Muscle layer of duodenum (tissue), 2 donors: ENCODE data around the gene CYP3A5.
"Not testable (repeated sequence)": the region's sequence is repeated elsewhere in the genome, so short reads cannot be mapped to it uniquely, and the experiment has no call there.

Experiments used
- H3K27ac ChIP-seq: one replicate; pipeline ENCODE4 v1.7.0; 2013; ENCODE audit warnings: mild to moderate bottlenecking, low read length
- H3K27me3 ChIP-seq: one replicate; pipeline ENCODE4 v1.7.0; 2013; ENCODE audit warnings: low read depth, mild to moderate bottlenecking, control low read depth, low read length
- H3K36me3 ChIP-seq, 2 donors: one replicate each; pipeline ENCODE4 v1.7.0; 2013; ENCODE audit warnings: low read length in 2 of 2, control low read depth in 1 of 2, mild to moderate bottlenecking in 1 of 2; ENCODE audit not compliant: insufficient read depth in 2 of 2, control insufficient read depth in 1 of 2
- H3K4me1 ChIP-seq, 2 donors: one replicate each; pipeline ENCODE4 v1.7.0; 2013; ENCODE audit warnings: low read length in 2 of 2, mild to moderate bottlenecking in 2 of 2, control low read depth in 1 of 2, moderate library complexity in 1 of 2; ENCODE audit not compliant: insufficient read depth in 2 of 2, control insufficient read depth in 1 of 2
- H3K4me3 ChIP-seq, 2 donors: one replicate each; pipeline ENCODE4 v1.7.0; 2013; ENCODE audit warnings: low read length in 2 of 2, low read depth in 1 of 2, mild to moderate bottlenecking in 1 of 2
- H3K9me3 ChIP-seq, 2 donors: one replicate each; pipeline ENCODE4 v1.7.0; 2013; ENCODE audit warnings: low read length in 2 of 2, control low read depth in 1 of 2, mild to moderate bottlenecking in 1 of 2; ENCODE audit not compliant: control insufficient read depth in 1 of 2
- donor health status: healthy.

Gene CYP3A5

DNA sequence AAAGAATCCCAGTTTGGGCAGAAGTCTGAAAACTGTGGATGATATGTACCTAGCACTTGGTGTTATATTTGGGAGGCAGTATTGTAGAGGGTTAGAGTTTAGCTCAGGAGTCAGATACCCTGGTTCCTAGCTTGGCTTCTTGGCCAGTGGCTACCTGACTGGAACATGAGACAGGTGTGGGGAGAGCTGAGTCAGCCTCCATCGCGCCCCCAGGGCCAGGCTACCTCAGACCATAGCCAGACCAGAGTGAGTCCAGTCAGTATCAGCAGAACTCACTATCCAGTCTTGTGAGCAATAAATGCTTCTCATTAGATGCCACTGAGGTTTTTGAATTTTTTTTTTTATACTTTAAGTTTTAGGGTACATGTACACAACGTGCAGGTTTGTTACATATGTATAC, 26.0 kb downstream of the CYP3A5 start:
- no peaks in the 10 kb centered on the region for H3K27me3 ChIP-seq
- no peaks in the 10 kb centered on the region for H3K4me1 ChIP-seq
- H3K9me3 ChIP-seq, result no peaks in the 10 kb centered on the region
- no peak overlapping the region for H3K27ac ChIP-seq
- H3K4me3 ChIP-seq, result no peak overlapping the region
- H3K36me3 ChIP-seq, result no peaks in the 10 kb centered on the region

DNA sequence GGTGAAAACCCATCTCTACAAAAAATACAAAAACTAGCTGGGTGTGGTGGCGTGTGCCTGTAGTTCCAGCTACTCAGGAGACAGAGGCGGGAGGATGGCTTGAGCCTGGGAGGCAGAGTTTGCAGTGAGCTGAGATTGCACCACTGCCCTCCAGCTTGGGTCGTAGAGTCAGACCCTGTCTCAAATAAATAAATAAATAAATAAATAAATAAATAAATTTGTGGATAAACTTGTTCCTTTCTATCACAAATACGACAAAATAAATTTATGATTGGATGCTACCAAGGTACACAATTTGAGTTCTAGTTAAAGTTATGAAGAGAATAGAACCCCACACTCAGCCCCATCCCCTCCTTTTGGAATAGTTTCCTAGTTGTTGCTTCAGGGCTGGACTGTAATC, 26.5 kb downstream of the CYP3A5 start:
- H3K4me3 ChIP-seq, H3K36me3 ChIP-seq, H3K27ac ChIP-seq, H3K4me1 ChIP-seq, H3K27me3 ChIP-seq, H3K9me3 ChIP-seq: not testable (repeated sequence)

DNA sequence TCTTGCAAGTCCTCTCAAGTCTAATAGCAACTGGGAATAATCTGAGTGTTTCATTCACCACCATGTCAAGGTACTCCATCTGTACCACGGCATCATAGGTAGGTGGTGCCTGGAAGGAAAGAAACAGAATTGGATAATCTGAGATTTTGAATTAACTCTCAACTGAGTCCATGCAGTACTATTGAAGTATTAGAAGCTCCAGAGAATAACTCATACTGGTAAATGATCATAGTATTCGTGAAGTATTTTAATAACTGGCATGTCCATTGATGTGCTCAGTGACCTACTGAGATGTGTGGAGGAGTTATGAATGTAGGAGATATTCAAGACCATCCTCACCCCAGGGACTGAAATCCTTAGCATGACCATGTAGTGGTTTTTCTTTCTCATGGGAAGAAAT, 27.1 kb downstream of the CYP3A5 start:
- H3K9me3 ChIP-seq, result no peaks in the 10 kb centered on the region
- H3K4me3 ChIP-seq, result no peak overlapping the region
- H3K36me3 ChIP-seq, result no peaks in the 10 kb centered on the region
- H3K27me3 ChIP-seq, result no peaks in the 10 kb centered on the region
- no peaks in the 10 kb centered on the region for H3K4me1 ChIP-seq
- H3K27ac ChIP-seq, result no peak overlapping the region

DNA sequence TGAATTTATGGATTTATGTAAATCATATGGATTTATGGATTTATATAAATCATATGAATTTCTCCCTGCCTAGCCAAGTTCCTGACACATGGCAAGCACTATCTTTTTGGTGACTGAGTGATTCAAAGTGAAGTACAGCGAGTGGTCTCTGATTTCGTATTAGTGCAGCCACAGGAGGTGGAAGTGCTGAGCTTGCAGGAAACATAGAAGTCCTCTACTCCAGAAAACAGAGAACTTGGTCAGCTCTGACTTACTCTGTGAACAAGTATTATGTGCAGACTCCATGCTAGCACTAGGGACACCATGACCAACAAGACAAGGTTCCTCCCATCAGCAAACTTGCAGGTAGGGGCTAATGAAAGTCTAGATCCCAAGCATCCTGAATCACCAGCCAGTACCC, 28.5 kb downstream of the CYP3A5 start:
- no peaks in the 10 kb centered on the region for H3K4me1 ChIP-seq
- H3K27ac ChIP-seq, result no peak overlapping the region
- H3K4me3 ChIP-seq, result no peak overlapping the region
- H3K9me3 ChIP-seq, result no peaks in the 10 kb centered on the region
- no peaks in the 10 kb centered on the region for H3K27me3 ChIP-seq
- H3K36me3 ChIP-seq, result no peaks in the 10 kb centered on the region

DNA sequence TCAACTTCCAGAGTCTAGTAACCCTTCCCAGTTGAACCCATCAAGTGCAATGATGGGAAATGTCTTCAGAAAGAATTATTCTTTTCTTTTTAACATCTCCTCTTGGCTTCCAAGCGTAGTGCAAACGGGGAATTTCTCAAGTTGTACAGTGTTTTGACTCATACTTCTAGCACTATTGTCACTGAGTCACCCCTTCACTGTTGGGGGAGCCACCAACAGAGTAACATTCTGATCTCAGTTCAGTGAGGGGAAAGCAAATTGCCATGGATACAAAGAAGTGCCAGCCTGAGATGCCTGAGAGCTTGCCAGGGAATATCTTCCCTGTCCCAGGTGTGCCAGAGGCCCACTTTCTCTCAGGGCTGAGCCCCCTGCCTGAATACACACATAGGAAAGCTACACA, 31.0 kb downstream of the CYP3A5 start:
- Histone ChIP-seq H3K36me3 (peaks cover 3 to 10% of the 10 kb centered on the region in 2 donors), H3K4me1 (no peaks in the 10 kb centered on the region), H3K9me3 (no peaks in the 10 kb centered on the region), H3K27me3 (no peaks in the 10 kb centered on the region), H3K4me3 (no peak overlapping the region), H3K27ac (no peak overlapping the region)

DNA sequence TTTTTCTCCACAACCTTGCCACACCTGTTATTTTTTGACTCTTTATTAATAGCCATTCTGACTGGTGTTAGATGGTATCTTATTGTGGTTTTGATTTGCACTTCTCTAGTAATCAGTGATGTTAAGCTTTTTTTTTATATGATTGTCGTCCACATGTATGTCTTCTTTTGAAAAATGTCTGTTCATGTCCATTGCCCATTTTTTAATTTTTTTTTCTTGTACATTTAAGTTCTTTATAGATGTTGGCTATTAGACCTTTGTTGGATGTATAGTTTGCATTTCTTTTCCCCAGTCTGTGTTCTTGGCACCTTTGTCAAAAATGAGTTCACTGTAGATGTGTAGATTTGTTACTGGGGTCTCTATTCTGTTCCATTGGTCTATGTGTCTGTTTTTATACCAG, 34.2 kb downstream of the CYP3A5 start:
- peaks cover 3 to 23% of the 10 kb centered on the region in 2 donors for H3K36me3 ChIP-seq
- no peak overlapping the region for H3K27ac ChIP-seq
- H3K9me3 ChIP-seq, result no peaks in the 10 kb centered on the region
- no peaks in the 10 kb centered on the region for H3K4me1 ChIP-seq
- H3K4me3 ChIP-seq, result no peak overlapping the region
- H3K27me3 ChIP-seq, result no peaks in the 10 kb centered on the region

DNA sequence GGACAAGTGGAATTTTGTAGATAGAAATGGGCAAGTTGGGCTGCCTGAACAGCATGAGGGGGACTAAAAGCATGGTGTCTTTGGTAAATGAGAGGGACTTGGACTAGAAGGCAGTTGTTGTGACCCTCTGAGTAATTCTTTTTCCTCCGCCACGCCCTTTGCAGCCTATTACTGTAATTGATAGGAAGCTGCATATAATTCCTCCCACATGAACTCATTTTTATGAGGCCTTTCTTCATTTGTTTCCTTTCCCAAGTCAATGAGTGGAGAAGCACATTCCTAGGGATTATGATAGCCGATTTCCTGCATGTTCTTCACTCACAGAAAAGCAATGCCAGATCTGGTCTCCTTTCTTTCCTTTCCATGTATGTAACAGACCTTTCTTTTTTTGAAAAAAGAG, 35.4 kb downstream of the CYP3A5 start:
- no peaks in the 10 kb centered on the region for H3K4me1 ChIP-seq
- no peaks in the 10 kb centered on the region for H3K9me3 ChIP-seq
- H3K27ac ChIP-seq, result no peak overlapping the region
- H3K4me3 ChIP-seq, result no peak overlapping the region
- H3K27me3 ChIP-seq, result no peaks in the 10 kb centered on the region
- peaks cover 3 to 23% of the 10 kb centered on the region in 2 donors for H3K36me3 ChIP-seq

DNA sequence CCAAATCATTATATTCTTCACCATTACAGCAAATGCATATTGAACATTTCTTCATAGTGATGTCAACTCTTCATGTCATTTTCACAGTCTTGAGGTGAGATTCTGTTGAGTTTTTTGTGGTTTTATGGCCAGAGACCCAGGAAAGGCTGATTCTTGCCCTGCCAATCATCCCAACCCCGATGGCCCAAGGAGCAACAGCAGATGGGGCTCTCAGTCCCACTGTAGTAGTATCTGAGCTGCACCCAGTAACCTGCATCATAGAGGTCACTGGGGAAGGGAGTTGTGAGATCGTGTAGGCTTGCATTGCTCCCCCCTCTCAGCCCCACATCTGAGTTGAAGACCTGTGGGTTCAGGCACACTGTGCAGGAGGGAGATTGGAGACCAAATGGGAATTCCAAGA, 36.3 kb downstream of the CYP3A5 start:
- no peak overlapping the region for H3K4me3 ChIP-seq
- H3K9me3 ChIP-seq, result no peaks in the 10 kb centered on the region
- no peaks in the 10 kb centered on the region for H3K4me1 ChIP-seq
- H3K27me3 ChIP-seq, result no peaks in the 10 kb centered on the region
- no peak overlapping the region for H3K27ac ChIP-seq
- peaks cover 3 to 27% of the 10 kb centered on the region in 2 donors for H3K36me3 ChIP-seq

DNA sequence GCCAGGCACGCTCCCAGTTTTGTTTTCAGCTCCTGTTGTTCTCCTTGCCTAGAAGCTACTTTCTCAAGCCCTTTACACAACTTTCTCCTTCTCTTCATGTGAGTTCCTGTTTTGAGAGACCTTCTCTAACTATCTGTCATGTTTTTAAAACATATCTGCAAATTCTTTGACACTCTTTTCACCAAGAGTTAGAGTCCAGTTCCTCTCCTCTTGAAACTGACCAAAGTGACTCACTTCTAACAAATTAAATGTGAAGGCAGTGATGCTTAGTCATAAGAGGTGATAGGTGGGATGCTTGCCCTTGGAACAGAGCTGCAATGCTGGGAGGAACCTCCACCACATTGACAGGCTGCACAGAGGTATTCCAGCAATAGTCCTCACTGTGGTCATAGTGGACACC, 37.8 kb downstream of the CYP3A5 start:
- no peaks in the 10 kb centered on the region for H3K27me3 ChIP-seq
- no peaks in the 10 kb centered on the region for H3K4me1 ChIP-seq
- H3K9me3 ChIP-seq, result no peaks in the 10 kb centered on the region
- H3K36me3 ChIP-seq, result peaks cover 3 to 31% of the 10 kb centered on the region in 2 donors
- H3K27ac ChIP-seq, result no peak overlapping the region
- H3K4me3 ChIP-seq, result no peak overlapping the region

DNA sequence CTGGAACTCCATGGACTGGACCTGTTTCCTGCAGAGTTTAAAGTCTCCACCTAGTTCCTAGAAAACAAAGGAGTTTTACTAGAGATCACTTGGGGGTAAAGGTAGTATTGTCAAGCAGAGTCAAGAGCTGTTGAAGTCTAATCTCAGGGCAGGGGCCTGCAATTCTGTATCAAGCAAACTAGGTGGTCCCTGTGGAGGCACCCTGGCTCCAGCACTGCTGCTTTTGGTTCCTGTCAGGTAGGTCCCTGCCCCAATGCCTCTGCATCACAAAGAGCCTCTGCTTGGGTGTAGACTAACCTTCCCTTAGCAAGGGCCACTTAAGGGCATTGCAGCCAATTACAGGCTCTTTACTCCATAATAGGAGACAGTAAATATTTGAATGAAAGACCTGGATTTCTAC, 40.5 kb downstream of the CYP3A5 start:
- H3K9me3 ChIP-seq, result no peaks in the 10 kb centered on the region
- peaks cover 2 to 26% of the 10 kb centered on the region in 2 donors for H3K36me3 ChIP-seq
- H3K4me1 ChIP-seq, result no peaks in the 10 kb centered on the region
- no peak overlapping the region for H3K27ac ChIP-seq
- no peaks in the 10 kb centered on the region for H3K27me3 ChIP-seq
- no peak overlapping the region for H3K4me3 ChIP-seq

DNA sequence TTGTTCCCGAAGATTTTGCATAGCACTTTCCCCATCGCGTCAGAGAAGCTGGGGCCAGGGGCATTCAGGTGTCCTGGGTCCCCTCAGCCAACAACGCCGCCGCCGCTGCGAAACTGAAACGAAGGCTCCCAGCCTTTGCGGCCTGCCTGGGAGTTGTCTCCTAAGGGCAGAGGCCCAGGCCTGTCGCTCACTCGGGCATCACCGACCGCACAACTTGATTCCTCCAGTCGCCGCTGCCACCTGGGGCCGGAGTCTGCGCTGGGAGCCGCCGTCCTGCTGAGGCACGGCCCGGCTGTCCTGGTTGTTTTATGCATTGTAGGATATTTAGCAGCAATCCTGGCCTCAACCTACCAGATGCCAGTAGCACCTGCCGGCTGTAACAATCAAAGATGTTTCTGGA, 41.1 kb downstream of the CYP3A5 start:
- no peak overlapping the region for H3K27ac ChIP-seq
- no peaks in the 10 kb centered on the region for H3K4me1 ChIP-seq
- H3K4me3 ChIP-seq, result no peak overlapping the region
- peaks cover 2 to 26% of the 10 kb centered on the region in 2 donors for H3K36me3 ChIP-seq
- no peaks in the 10 kb centered on the region for H3K27me3 ChIP-seq
- no peaks in the 10 kb centered on the region for H3K9me3 ChIP-seq

DNA sequence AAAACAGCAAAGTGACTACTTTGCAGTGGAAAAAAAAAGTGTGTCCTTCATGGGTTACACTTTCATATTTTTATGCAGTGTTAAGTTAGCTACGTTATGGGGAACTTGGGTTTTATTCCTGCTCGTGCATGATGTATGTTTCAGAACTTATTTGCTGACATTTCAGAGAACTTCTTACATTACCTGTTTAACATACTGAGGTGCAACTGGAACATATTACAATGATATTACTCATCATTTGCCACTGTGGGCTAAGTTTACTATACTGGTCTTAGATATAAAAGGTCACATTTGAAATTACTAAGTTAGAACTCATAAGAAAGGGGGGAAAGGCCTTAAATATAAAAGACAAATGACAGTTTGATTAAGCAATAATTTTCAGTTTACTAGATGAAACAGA, 42.4 kb downstream of the CYP3A5 start:
- H3K4me3 ChIP-seq, H3K4me1 ChIP-seq, H3K27me3 ChIP-seq, H3K27ac ChIP-seq, H3K9me3 ChIP-seq: not testable (repeated sequence)
- peaks cover 5 to 31% of the 10 kb centered on the region in 2 donors for H3K36me3 ChIP-seq
